Measurements from ENCODE around the gene PPRC1.

DNA sequence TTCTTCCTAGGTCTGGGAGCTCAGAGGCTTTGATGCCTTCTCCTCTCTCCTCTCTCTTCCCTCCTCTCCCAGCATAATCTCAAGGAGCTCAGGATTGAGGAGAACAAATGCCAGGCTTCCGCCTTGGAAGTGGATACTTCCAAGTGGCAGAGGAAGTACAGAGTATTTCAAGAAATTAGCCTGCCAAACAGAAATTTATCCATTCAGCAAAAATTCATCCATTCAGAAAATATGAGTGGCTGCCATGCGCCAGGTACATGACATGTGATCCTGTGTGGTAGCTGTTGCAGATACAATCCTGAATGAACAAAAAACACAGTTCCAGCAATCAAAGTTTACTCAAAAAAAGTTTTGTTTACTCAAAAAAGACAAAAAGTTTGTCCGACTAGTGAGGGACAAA lies 37.8 kb downstream of the PPRC1 start:
- TF ChIP-seq, protein P1, sequence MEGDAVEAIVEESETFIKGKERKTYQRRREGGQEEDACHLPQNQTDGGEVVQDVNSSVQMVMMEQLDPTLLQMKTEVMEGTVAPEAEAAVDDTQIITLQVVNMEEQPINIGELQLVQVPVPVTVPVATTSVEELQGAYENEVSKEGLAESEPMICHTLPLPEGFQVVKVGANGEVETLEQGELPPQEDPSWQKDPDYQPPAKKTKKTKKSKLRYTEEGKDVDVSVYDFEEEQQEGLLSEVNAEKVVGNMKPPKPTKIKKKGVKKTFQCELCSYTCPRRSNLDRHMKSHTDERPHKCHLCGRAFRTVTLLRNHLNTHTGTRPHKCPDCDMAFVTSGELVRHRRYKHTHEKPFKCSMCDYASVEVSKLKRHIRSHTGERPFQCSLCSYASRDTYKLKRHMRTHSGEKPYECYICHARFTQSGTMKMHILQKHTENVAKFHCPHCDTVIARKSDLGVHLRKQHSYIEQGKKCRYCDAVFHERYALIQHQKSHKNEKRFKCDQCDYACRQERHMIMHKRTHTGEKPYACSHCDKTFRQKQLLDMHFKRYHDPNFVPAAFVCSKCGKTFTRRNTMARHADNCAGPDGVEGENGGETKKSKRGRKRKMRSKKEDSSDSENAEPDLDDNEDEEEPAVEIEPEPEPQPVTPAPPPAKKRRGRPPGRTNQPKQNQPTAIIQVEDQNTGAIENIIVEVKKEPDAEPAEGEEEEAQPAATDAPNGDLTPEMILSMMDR (IDR thresholded peaks at IDR 0.05) = no peak
- no peak for TF ChIP-seq POLR2A (IDR thresholded peaks at IDR 0.05)

All from adrenal gland (tissue), 5 donors.